Trophoblast cell (in vitro differentiated cells and primary cell): ENCODE results near the gene TM7SF2.

Experiments used
- DNase-seq, 2 donors: peaks; one replicate each; pipeline ENCODE4 v3.0.0-alpha.2; 2016
- H2AFZ ChIP-seq: 2 replicates; pipeline ENCODE4 v1.6.1; 2013; ENCODE audit warnings: low read length, moderate library complexity, mild to moderate bottlenecking; ENCODE audit not compliant: insufficient read depth, poor library complexity
- H2AK5ac ChIP-seq: 2 replicates; pipeline ENCODE4 v1.6.1; 2013; ENCODE audit warnings: mild to moderate bottlenecking, low read length
- H2BK120ac ChIP-seq: 2 replicates; pipeline ENCODE4 v1.6.1; 2013; ENCODE audit warnings: low read length, mild to moderate bottlenecking, moderate library complexity; ENCODE audit not compliant: insufficient read depth, poor library complexity
- H2BK12ac ChIP-seq: 2 replicates; pipeline ENCODE4 v1.6.1; 2013; ENCODE audit warnings: mild to moderate bottlenecking, low read length, moderate library complexity
- H2BK5ac ChIP-seq: 2 replicates; pipeline ENCODE4 v1.6.1; 2013; ENCODE audit warnings: low read length, low read depth, moderate library complexity, mild to moderate bottlenecking; ENCODE audit not compliant: poor library complexity
- H3K14ac ChIP-seq: 2 replicates; pipeline ENCODE4 v1.6.1; 2013; ENCODE audit warnings: mild to moderate bottlenecking, low read length
- H3K18ac ChIP-seq: 2 replicates; pipeline ENCODE4 v1.6.1; 2013; ENCODE audit warnings: mild to moderate bottlenecking, low read length
- H3K23ac ChIP-seq: 2 replicates; pipeline ENCODE4 v1.6.1; 2013; ENCODE audit warnings: low read length
- H3K27ac ChIP-seq: 2 replicates; pipeline ENCODE4 v1.5.1; 2013; ENCODE audit warnings: low read depth, mild to moderate bottlenecking, inconsistent platforms, low read length, moderate library complexity
- H3K27me3 ChIP-seq: 2 replicates; pipeline ENCODE4 v1.6.1; 2013; ENCODE audit warnings: inconsistent platforms, mild to moderate bottlenecking, low read length, moderate library complexity; ENCODE audit not compliant: insufficient read depth
- H3K36me3 ChIP-seq, 2 experiments: 1 replicate in 1 of 2; 2 replicates in 1 of 2; pipeline ENCODE4 v1.6.1; 2013; ENCODE audit warnings: low read length in 2 of 2, mild to moderate bottlenecking in 2 of 2, moderate library complexity in 1 of 2; ENCODE audit not compliant: insufficient read depth in 2 of 2, control insufficient read depth in 1 of 2
- H3K4ac ChIP-seq: 2 replicates; pipeline ENCODE4 v1.6.1; 2013; ENCODE audit warnings: low read depth, mild to moderate bottlenecking, low read length, moderate library complexity
- H3K4me1 ChIP-seq, 2 experiments: 1 replicate in 1 of 2; 2 replicates in 1 of 2; pipeline ENCODE4 v1.6.1; 2013; ENCODE audit warnings: low read length in 2 of 2, mild to moderate bottlenecking in 2 of 2, moderate library complexity in 1 of 2; ENCODE audit not compliant: insufficient read depth in 2 of 2, control insufficient read depth in 1 of 2
- H3K4me2 ChIP-seq: 2 replicates; pipeline ENCODE4 v1.6.1; 2013; ENCODE audit warnings: inconsistent platforms, mild to moderate bottlenecking, low read length, moderate library complexity
- H3K4me3 ChIP-seq: 2 replicates; pipeline ENCODE4 v1.5.1; 2013; ENCODE audit warnings: mild to moderate bottlenecking, low read depth, low read length, inconsistent platforms
- H3K79me1 ChIP-seq: one replicate; pipeline ENCODE4 v1.6.1; 2013; ENCODE audit warnings: low read length
- H3K79me2 ChIP-seq: 2 replicates; pipeline ENCODE4 v1.6.1; 2013; ENCODE audit warnings: low read length, mild to moderate bottlenecking; ENCODE audit not compliant: control insufficient read depth, insufficient read depth, poor library complexity
- H3K9ac ChIP-seq: 2 replicates; pipeline ENCODE4 v1.6.1; 2013; ENCODE audit warnings: mild to moderate bottlenecking, low read length
- H3K9me3 ChIP-seq: 2 replicates; pipeline ENCODE4 v1.6.1; 2013; ENCODE audit warnings: low read depth, mild to moderate bottlenecking, control low read depth, inconsistent platforms, low read length; ENCODE audit not compliant: insufficient read depth
- H4K12ac ChIP-seq: 2 replicates; pipeline ENCODE4 v1.6.1; 2013; ENCODE audit warnings: low read depth, mild to moderate bottlenecking, low read length, moderate library complexity
- H4K8ac ChIP-seq: 2 replicates; pipeline ENCODE4 v1.6.1; 2013; ENCODE audit warnings: low read depth, mild to moderate bottlenecking, low read length, moderate library complexity
- H4K91ac ChIP-seq: one replicate; pipeline ENCODE4 v1.6.1; 2013; ENCODE audit warnings: low read depth, mild to moderate bottlenecking, low read length, moderate library complexity
- WGBS: extraction: QIAGEN DNeasy Blood & Tissue Kit; methylation state at CpG from one replicate; pipeline ENCODE4 v1.1.7; 2013; ENCODE audit warnings: missing lambda C conversion rate; ENCODE audit not compliant: insufficient read length, insufficient coverage; ENCODE audit errors: extremely low coverage; 5-methylcytosine and 5-hydroxymethylcytosine counted together

The TM7SF2 gene

DNA sequence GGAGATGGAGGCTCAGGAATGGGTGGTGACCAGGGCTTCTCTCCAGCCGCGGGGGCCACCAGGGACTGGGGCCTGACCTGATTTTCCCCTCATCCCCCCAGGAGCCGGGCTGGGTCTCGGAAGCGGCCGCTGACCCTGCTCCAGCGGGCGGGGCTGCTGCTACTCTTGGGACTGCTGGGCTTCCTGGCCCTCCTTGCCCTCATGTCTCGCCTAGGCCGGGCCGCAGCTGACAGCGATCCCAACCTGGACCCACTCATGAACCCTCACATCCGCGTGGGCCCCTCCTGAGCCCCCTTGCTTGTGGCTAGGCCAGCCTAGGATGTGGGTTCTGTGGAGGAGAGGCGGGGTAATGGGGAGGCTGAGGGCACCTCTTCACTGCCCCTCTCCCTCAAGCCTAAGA is 23.8 kb upstream of the TM7SF2 start:
- H2BK12ac ChIP-seq, result no peak overlapping the region
- no peak overlapping the region for H3K27ac ChIP-seq
- H3K79me2 ChIP-seq, result peaks cover 12% of the 10 kb centered on the region
- H2BK120ac ChIP-seq, result no peak overlapping the region
- no peak overlapping the region for H4K8ac ChIP-seq
- no peak overlapping the region for H2AK5ac ChIP-seq
- H3K9me3 ChIP-seq, result no peaks in the 10 kb centered on the region
- H4K12ac ChIP-seq, result no peak overlapping the region
- peaks cover 9% of the 10 kb centered on the region for H3K79me1 ChIP-seq
- no peak overlapping the region for H4K91ac ChIP-seq
- no peak overlapping the region for H3K4me3 ChIP-seq
- H3K36me3 ChIP-seq, result peaks cover 30 to 46% of the 10 kb centered on the region in 2 experiments
- no peak overlapping the region for H3K18ac ChIP-seq
- no peak overlapping the region for H3K9ac ChIP-seq
- H2AFZ ChIP-seq, result no peak overlapping the region
- H2BK5ac ChIP-seq, result no peak overlapping the region
- DNase-seq, result no peak
- no peaks in the 10 kb centered on the region for H3K27me3 ChIP-seq
- no peak overlapping the region for H3K4me2 ChIP-seq
- WGBS, result no CpG with 5 or more reads among the region's 15 CpGs
- H3K14ac ChIP-seq, result no peak overlapping the region
- H3K4me1 ChIP-seq, result peaks cover 10 to 11% of the 10 kb centered on the region in 2 experiments
- no peak overlapping the region for H3K4ac ChIP-seq
- H3K23ac ChIP-seq, result no peak overlapping the region

DNA sequence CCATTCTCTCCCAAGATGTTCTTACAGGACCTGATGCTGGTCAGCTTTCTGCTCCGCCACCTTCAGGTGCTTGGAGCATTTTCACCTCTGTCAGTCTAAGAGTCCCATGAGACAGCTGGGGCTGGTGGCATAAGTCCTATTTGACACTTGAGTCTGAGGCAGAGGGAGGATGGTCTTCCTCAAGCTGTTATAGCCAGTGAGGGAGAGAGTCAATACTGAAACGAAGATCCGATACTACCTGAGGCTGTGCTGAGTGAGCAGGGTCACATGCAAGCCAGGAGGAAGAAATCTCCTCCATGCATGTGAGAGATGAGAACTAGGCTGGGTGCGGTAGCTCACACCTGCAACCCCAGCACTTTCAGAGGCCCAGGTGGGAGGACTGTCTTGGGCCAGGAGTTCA is 22.1 kb upstream of the TM7SF2 start:
- Histone ChIP-seq H3K79me2 (peaks cover under 1% of the 10 kb centered on the region), H3K4me1 (peaks cover 4 to 5% of the 10 kb centered on the region in 2 experiments), H3K14ac (no peak overlapping the region), H3K36me3 (peaks cover 30 to 46% of the 10 kb centered on the region in 2 experiments), H3K27ac (no peak overlapping the region), H2BK12ac (no peak overlapping the region), H3K4me3 (peak overlapping the region; percentile 20), H2AK5ac (no peak overlapping the region), H4K12ac (no peak overlapping the region), H2BK120ac (no peak overlapping the region), H3K27me3 (no peaks in the 10 kb centered on the region), H3K4me2 (no peak overlapping the region), H3K9ac (no peak overlapping the region), H3K23ac (no peak overlapping the region), H3K79me1 (peaks cover 1% of the 10 kb centered on the region), H2BK5ac (no peak overlapping the region), H3K4ac (no peak overlapping the region), H3K18ac (no peak overlapping the region), H2AFZ (no peak overlapping the region), H3K9me3 (no peaks in the 10 kb centered on the region), H4K8ac (no peak overlapping the region), H4K91ac (no peak overlapping the region)
- DNase-seq, result no peak
- WGBS, result no CpG with 5 or more reads among the region's 4 CpGs

DNA sequence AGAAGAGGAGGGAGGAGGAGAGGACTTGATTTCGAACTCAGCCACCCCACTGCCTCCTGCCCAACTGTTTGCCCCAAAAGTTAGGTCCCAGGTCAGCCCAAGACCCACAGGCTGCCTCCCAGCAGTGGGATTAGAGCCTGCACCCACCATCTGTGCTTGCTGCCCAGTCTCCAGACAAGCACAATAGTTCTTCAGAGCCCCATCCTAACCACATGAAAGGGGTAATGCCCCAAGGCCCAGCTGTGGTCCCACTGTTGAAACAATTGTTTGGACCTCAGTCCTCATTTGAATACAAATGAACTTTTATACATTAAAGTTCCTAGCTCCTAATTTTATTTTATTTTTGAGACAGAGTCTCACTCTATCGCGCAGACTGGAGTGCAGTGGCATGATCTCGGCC is 21.0 kb upstream of the TM7SF2 start:
- DNase-seq, result no peak
- no peak overlapping the region for H4K8ac ChIP-seq
- H3K79me2 ChIP-seq, result no peaks in the 10 kb centered on the region
- H3K9me3 ChIP-seq, result no peaks in the 10 kb centered on the region
- peaks cover under 1% of the 10 kb centered on the region for H3K79me1 ChIP-seq
- H3K18ac ChIP-seq, result no peak overlapping the region
- peaks cover 0 to 1% of the 10 kb centered on the region in 2 experiments for H3K4me1 ChIP-seq
- no peak overlapping the region for H2AFZ ChIP-seq
- H2BK12ac ChIP-seq, result no peak overlapping the region
- H3K4me3 ChIP-seq, result no peak overlapping the region
- H2AK5ac ChIP-seq, result no peak overlapping the region
- H3K4me2 ChIP-seq, result no peak overlapping the region
- no peak overlapping the region for H3K23ac ChIP-seq
- H2BK120ac ChIP-seq, result no peak overlapping the region
- H3K36me3 ChIP-seq, result peaks cover 30 to 39% of the 10 kb centered on the region in 2 experiments
- H2BK5ac ChIP-seq, result no peak overlapping the region
- H3K9ac ChIP-seq, result no peak overlapping the region
- H4K91ac ChIP-seq, result no peak overlapping the region
- WGBS, result no CpG with 5 or more reads among the region's 4 CpGs
- no peak overlapping the region for H3K4ac ChIP-seq
- H3K27ac ChIP-seq, result no peak overlapping the region
- H4K12ac ChIP-seq, result no peak overlapping the region
- no peaks in the 10 kb centered on the region for H3K27me3 ChIP-seq
- H3K14ac ChIP-seq, result no peak overlapping the region

DNA sequence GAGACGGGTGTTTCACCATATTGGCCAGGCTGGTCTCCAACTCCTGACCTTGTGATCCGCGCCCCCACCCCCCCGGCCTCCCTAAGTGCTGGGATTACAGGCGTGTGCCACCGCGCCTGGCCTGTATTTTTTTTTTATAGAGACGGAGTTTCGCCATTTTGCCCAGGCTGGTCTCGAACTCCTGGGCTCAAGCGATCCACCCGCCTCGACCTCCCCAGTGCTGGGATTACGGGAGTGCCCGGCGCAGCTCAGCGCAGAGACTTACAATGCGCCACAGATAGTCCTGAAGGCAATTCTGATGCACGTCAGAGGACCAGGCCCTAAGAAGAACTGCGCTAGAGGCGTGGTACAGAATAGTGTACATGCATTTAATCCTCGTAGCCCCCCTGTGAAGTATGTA is 16.2 kb upstream of the TM7SF2 start:
- Histone ChIP-seq H3K36me3 (no peaks in the 10 kb centered on the region), H3K23ac (no peak overlapping the region), H3K27ac (no peak overlapping the region), H3K4ac (no peak overlapping the region), H3K79me1 (peaks cover 7% of the 10 kb centered on the region), H3K27me3 (no peaks in the 10 kb centered on the region), H3K4me2 (peak overlapping the region; percentile 64), H2AK5ac (no peak overlapping the region), H2BK12ac (no peak overlapping the region), H3K14ac (peak overlapping the region; percentile 16), H2BK120ac (no peak overlapping the region), H3K4me3 (no peak overlapping the region), H2BK5ac (no peak overlapping the region), H3K9me3 (no peaks in the 10 kb centered on the region), H3K79me2 (no peaks in the 10 kb centered on the region), H3K4me1 (peaks cover 0 to 7% of the 10 kb centered on the region in 2 experiments), H4K91ac (peak overlapping the region; percentile 33), H4K12ac (peak overlapping the region; percentile 85), H3K18ac (no peak overlapping the region), H4K8ac (peak overlapping the region; percentile 98), H2AFZ (peak overlapping the region; percentile 76), H3K9ac (no peak overlapping the region)
- no CpG with 5 or more reads among the region's 22 CpGs for WGBS
- DNase-seq, result no peak
